Epithelial cell of proximal tubule (primary cell): Measurements from ENCODE around the gene UNG. TPM values are rescaled to one million over a fixed set of nuclear protein-coding genes. Genes with fewer than 3 reads are reported as not detected.

ENCODE experiments used
- DNase-seq: peaks from one replicate; pipeline ENCODE4 v3.0.0-alpha.2; 2011; ENCODE audit warnings: low read depth
- H3K4me3 ChIP-seq: 2 replicates; pipeline ENCODE4 v1.5.1; 2011; ENCODE audit warnings: low read depth, mild to moderate bottlenecking, low read length
- total RNA-seq: library from RNA; depleted of rRNA; stranded (reverse); fragments of >200 nt; gene quantifications from 2 replicates; pipeline ENCODE4 v1.2.3, GENCODE V29; 2015
- TF ChIP-seq, protein P1 (sequence below): conservative IDR thresholded peaks from 2 replicates; pipeline ENCODE4 v1.5.1; 2012; ENCODE audit warnings: low read depth, mild to moderate bottlenecking, low read length

The UNG gene
- total RNA-seq, 1 donor from 2014 or later, result 118 TPM

DNA sequence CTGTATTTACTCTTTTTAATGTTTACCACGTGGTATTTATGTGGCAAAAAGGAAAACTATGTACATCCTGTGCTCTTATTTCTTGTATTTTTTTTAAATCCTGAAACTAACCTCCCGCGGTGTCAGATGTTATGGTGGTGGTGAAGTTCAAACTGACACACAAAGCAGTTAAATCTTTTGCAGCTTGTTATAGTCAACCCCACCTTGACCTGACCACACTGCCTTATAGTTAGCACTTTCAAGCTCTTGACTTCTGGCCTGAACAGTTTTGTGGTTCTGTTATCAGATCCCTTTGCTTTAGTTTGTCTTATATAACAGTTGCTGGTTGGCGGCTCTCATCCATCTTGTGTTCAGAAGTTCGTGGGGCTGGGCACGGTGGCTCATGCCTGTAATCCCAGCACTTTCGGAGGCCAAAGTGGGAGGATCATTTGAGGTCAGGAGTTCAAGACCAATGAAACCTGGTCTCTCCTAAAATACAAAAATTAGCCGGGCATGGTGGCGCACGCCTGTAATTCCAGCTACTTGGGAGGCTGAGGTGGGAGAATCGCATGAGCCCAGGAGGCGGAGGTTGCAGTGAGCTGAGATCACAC lies 2.1 kb downstream of the UNG start:
- no peak for DNase-seq
- H3K4me3 ChIP-seq, result peak overlapping the region; percentile 84
- TF ChIP-seq, protein P1, sequence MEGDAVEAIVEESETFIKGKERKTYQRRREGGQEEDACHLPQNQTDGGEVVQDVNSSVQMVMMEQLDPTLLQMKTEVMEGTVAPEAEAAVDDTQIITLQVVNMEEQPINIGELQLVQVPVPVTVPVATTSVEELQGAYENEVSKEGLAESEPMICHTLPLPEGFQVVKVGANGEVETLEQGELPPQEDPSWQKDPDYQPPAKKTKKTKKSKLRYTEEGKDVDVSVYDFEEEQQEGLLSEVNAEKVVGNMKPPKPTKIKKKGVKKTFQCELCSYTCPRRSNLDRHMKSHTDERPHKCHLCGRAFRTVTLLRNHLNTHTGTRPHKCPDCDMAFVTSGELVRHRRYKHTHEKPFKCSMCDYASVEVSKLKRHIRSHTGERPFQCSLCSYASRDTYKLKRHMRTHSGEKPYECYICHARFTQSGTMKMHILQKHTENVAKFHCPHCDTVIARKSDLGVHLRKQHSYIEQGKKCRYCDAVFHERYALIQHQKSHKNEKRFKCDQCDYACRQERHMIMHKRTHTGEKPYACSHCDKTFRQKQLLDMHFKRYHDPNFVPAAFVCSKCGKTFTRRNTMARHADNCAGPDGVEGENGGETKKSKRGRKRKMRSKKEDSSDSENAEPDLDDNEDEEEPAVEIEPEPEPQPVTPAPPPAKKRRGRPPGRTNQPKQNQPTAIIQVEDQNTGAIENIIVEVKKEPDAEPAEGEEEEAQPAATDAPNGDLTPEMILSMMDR, result no peak

DNA sequence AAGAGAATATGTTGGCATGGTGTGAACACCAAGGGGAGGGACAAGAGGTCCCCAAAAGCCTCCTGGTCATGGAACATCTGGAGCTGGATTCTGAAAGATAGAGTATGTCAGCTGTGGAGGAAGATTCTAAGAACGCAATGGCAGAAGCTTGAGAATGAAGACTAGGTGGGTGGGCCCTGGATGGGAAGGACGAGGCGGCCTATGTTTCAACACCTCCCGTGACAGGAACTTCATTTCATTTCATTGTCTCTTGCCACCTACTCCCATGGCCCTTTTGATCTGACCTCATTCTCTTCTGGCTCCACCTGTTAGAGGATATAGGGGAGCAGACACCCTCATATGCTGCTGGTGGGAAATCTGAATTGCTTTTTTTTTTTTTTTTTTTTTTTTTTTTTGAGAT lies 3.3 kb downstream of the UNG start:
- TF ChIP-seq, protein P1, result no peak
- no peak for DNase-seq
- H3K4me3 ChIP-seq, result no peak overlapping the region

DNA sequence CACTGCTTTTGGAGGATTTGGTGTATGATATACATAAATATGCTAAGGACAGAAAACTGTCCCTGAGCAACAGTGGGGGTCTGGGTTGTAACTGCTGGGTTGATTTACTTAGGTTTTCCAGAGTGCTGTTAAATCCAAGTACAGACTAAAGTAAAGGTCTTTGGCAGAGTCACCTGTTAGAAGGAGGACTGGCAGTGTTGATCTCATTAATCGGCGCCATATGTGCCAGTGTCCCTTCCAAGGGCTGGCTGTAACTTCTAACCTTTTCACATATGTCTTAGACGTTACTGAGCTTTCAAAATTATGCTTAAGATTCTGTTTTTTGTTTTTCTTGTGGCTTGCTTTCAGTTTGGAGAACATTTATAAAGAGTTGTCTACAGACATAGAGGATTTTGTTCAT lies 5.1 kb downstream of the UNG start:
- DNase-seq, result no peak
- H3K4me3 ChIP-seq, result no peak overlapping the region
- TF ChIP-seq, protein P1, result no peak

GRCh38 chr12:109105176-109105575 lies 7.8 kb downstream of the UNG start:
- no peak overlapping the region for H3K4me3 ChIP-seq
- DNase-seq, result no peak
- TF ChIP-seq, protein P1, result no peak

GRCh38 chr12:109109746-109110350 lies 12.5 kb downstream of the UNG start:
- TF ChIP-seq, protein P1, result no peak
- no peak for DNase-seq
- H3K4me3 ChIP-seq, result no peak overlapping the region

GRCh38 chr12:109110988-109111495 lies 13.6 kb downstream of the UNG start:
- no peak for DNase-seq
- H3K4me3 ChIP-seq, result peak overlapping the region; percentile 71
- TF ChIP-seq, protein P1, result no peak
